DMS 273 (cell line): ENCODE data around the gene PATL1.

Experiments used
- DNase-seq: peaks from one replicate; lab custom pipeline; 2025; ENCODE audit not compliant: unreplicated experiment; lab: John Stamatoyannopoulos, UW

PATL1 gene

GRCh38 chr11:59615637-59616395 lies 53.0 kb downstream of the PATL1 start, which contains the start of gene OSBP:
OSBP (minus strand) TSS chr11:59615774; CDS start chr11:59615664, 110 bp downstream.
- peak; percentile 100 for DNase-seq

GRCh38 chr11:59615120-59615636 lies 53.7 kb downstream of the PATL1 start:
- DNase-seq, result peak; percentile 51

DNA sequence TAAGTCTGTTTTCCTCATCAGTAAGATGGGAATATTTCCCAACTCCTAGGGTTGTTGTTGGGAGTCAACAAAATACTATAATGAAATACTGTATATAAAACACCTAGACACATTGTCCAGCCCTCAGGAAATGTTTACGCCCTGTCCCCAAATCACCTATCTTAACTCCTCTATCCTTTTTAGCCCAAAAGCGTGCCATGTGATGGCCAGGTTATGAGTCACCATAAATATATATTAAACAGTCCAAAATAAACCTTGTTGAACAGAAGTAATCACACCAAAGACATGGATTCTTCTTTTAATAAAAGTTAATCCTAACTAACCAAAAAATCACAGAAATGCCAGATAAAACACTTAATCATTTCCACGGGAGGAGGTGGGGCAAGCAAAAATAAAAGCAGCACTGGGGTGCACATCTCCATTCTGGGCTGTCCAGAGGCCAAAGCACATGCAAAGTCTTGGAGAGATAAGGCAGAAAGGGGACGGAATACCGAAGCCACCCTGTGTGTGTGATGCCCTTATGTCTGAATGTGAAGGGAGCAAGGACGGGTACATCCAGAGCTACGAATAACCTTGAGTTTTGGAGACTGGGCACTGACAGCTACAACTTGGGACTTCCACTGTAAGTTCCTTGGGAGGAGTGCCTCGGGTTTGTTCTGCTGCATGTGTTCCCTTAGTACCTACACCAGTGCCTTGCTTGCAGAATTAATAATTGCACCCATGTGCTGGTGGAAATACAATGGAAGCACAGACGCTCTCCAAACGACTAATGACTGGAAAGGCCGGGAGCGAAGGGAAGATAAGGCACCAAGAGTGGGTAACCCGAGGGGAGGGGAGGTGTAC lies 54.3 kb downstream of the PATL1 start:
- peak; percentile 36 for DNase-seq

DNA sequence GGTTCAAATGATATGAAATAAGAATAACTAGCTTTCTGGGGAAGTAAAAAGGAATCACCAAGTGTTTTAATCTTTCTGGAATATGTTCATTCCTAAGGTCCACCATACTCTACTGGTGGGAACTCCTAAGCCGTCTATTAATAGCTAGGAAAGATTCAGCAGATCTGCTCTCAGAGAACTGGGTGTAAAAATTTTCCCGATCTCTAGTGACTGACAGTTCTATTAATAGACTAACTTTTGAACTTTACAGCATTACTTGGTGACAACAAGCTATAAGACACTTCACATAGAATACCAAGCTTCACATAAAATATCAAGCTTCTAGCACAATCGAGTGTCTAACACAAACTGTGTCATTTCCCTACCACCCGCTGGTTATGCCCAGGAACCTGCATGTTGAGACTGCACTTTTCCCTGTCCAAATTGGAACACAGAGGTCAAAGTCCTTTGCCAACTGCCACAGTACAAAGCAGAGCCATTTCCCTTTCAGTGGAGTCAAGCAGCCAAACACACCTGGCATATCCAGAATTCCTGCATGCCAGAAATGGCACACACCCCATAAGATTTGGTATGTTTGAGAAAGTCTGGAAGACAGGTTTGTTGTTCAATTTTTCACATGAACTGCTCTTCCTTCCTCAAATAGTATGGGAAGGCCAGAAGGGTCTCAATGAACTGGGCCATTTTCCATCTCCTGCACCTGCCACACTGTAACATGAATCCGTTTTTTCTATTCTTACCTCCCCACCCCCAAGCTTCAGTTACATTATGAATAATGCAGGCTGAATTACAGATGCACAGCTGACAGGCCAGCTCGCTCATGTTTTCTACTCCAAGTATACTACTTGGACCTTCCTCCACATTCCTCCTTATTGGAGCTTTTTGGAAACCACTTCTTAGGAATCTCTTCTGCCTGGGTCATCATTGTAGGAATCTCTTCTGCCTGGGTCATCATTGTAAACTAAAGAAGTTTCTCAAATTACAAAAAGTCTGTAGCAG lies 57.0 kb downstream of the PATL1 start:
- DNase-seq, result peak; percentile 84

GRCh38 chr11:59610289-59610688 lies 58.5 kb downstream of the PATL1 start:
- DNase-seq, result no peak

DNA sequence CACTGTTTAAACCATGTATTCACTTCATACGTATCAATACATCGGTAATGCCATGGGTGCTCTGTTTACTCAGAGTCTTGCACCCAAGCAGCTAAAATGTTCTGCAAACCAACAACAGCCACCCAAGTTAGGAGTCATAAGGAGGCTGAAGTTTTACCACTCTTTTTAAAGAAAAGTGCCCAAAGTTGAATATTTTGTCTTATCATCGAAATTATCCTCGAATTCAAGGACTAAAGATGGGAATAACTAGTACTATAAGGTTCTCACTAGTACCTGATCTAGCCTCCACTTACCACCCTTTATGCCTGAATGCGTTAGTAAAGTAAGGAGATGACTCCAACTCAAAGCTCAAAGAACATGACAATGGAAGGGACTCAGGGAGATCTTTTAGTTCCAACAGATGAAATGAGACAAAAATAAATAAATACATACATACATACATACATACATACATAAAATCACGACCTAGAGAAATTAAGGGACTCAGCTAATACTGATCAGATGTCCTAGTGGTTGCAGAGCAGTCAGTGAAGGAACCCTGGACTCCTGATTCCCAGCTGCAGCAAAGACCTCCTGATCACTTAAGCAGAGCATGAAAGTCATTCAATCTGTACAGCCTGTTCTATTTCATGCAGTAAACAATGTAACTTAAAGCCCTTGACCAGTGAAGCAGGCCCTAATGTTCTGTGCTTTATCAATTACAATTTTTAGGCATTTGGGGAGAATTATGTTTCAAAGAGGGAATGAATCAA lies 61.0 kb downstream of the PATL1 start:
- DNase-seq, result no peak

GRCh38 chr11:59602432-59602831 lies 66.4 kb downstream of the PATL1 start:
- no peak for DNase-seq

GRCh38 chr11:59601788-59602187 lies 67.0 kb downstream of the PATL1 start:
- no peak for DNase-seq

GRCh38 chr11:59600636-59601035 lies 68.2 kb downstream of the PATL1 start:
- DNase-seq, result no peak

- DNase-seq, result no peak
Observed at GRCh38 chr11:59600234-59600633, 68.6 kb downstream of the PATL1 start.

DNA sequence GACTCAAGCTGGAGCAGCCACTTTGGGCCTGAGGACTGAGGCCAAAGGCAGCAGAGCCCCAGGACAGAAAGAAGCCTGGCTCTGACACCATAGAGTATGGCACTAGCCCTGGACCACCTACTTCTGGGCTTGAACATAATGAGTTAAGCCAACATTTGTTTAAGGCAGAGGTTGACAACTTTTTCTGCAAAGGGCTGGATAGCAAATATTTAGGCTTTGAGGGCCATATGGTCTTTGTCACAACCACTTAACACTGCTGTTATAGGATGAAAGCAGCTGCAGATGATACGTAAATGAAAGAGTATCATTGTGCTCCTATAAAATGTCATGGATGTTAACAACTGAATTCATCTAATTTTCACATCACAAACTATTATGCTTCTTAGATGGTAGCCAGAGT lies 69.9 kb downstream of the PATL1 start:
- DNase-seq, result no peak
